H1 (cell line): ENCODE measurements around the gene RASSF10. TPM values are rescaled to one million over a fixed set of nuclear protein-coding genes. Genes with fewer than 3 reads are reported as not detected.

Experiments used
- NANOG ChIP-seq: IDR thresholded peaks from 2 replicates; pipeline ENCODE4 v1.6.1; 2011; ENCODE audit warnings: low read length, low read depth, mild to moderate bottlenecking, inconsistent platforms; ENCODE audit not compliant: insufficient read depth, poor library complexity, severe bottlenecking
- polyA plus RNA-seq, 7 experiments: library from polyadenylated mRNA; depleted of rRNA in 3 of 7; stranded (reverse) in 5 of 7; unstranded in 2 of 7; fragments of >200 nt in 5 of 7; fragments of 200-250 nt in 2 of 7; gene quantifications; 1 replicate in 5 of 7; 2 replicates in 1 of 7; 4 replicates in 1 of 7; pipeline versions ENCODE4 v1.2.1 to v1.2.3, GENCODE V29; 2011 to 2013; ENCODE audit warnings: missing spikeins in 2 of 7, mixed read lengths in 2 of 7
- total RNA-seq: library from RNA; stranded (reverse); fragmentation: NEBNext Ultra II Directional; extraction: Animal tissue kit (Norgen Biotek cat#: 25700); gene quantifications from 2 replicates; pipeline ENCODE4 v1.2.1, GENCODE V29; 2021

RASSF10 gene
- total and polyA plus RNA-seq, 2 of the 8 experiments (the other 6 are each of a cell fraction or from before 2014, with no cell fraction given) = 0.51 to 1.8 TPM

- TF ChIP-seq NANOG = no peak
Measured at GRCh38 chr11:13000116-13000515, 9.0 kb upstream of the RASSF10 start (continued).
